ENCODE data around the gene PERM1. TPM values are rescaled to one million over a fixed set of nuclear protein-coding genes. Genes with fewer than 3 reads are reported as not detected.
"Not testable (repeated sequence)": the region's sequence is repeated elsewhere in the genome, so short reads cannot be mapped to it uniquely, and the experiment has no call there.

Gene PERM1
- total and polyA plus RNA-seq, 2 experiments from 2014 or later = 0.77 to 1.0 TPM

DNA sequence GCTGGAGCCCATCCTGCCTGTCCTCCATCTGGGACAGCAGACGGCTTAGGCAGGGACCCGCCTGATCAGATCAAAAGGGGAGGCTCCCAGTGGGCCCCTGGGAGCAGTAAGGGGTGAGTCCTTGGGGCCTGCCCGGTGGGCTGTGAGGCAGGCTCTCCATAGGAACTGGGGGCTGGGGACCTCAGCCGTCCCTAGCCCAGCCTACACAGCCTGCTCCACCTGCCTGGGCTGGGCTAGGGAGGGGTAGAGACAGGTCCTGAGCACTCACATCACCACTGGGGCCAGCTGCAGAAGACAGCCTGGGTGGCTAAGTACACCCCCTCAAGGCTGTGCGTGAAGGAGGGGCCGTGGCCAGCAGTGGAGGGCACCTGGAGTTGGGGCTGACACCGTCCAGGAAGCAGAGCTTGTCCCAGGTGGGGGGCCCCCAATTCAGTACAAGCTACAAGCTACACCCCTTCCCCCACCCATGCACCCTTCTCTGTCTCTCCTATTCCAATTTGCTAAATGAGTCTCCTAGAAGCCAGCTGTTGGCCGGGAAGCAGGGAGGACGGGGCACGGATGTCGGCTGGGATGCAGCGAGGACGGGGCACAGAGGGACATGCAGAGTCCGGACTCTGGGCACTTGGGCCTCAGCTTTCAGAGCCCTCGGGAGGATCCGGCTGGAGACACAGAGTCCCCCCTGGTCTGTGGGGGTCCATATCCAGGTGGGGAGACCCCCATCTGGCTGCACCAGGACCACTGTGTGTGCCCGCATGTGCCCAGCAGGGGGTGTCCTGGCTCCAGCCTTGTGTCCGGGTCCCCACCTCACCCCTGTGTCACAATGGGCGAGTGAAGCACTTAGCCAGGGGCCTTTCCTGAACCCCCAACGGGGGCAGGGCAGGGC is 33.1 kb upstream of the PERM1 start:
- no peak overlapping the region for H3K4me3 ChIP-seq
- peak in 1 of 2 donors; percentile 42 for DNase-seq (ENCODE audit: low read depth in 1 of 2, low spot score in 1 of 2)
- TF ChIP-seq, protein P1, sequence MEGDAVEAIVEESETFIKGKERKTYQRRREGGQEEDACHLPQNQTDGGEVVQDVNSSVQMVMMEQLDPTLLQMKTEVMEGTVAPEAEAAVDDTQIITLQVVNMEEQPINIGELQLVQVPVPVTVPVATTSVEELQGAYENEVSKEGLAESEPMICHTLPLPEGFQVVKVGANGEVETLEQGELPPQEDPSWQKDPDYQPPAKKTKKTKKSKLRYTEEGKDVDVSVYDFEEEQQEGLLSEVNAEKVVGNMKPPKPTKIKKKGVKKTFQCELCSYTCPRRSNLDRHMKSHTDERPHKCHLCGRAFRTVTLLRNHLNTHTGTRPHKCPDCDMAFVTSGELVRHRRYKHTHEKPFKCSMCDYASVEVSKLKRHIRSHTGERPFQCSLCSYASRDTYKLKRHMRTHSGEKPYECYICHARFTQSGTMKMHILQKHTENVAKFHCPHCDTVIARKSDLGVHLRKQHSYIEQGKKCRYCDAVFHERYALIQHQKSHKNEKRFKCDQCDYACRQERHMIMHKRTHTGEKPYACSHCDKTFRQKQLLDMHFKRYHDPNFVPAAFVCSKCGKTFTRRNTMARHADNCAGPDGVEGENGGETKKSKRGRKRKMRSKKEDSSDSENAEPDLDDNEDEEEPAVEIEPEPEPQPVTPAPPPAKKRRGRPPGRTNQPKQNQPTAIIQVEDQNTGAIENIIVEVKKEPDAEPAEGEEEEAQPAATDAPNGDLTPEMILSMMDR (IDR thresholded peaks at IDR 0.05; ENCODE audit: low read depth, low read length) = peak; percentile 30
- no peaks in the 10 kb centered on the region for H3K9me3 ChIP-seq (ENCODE audit: low read depth)
- H3K4me1 ChIP-seq (ENCODE audit: low read depth) = peaks cover 3% of the 10 kb centered on the region
- no peaks in the 10 kb centered on the region for H3K27me3 ChIP-seq
- no peak overlapping the region for H3K27ac ChIP-seq
- no peaks in the 10 kb centered on the region for H3K36me3 ChIP-seq

DNA sequence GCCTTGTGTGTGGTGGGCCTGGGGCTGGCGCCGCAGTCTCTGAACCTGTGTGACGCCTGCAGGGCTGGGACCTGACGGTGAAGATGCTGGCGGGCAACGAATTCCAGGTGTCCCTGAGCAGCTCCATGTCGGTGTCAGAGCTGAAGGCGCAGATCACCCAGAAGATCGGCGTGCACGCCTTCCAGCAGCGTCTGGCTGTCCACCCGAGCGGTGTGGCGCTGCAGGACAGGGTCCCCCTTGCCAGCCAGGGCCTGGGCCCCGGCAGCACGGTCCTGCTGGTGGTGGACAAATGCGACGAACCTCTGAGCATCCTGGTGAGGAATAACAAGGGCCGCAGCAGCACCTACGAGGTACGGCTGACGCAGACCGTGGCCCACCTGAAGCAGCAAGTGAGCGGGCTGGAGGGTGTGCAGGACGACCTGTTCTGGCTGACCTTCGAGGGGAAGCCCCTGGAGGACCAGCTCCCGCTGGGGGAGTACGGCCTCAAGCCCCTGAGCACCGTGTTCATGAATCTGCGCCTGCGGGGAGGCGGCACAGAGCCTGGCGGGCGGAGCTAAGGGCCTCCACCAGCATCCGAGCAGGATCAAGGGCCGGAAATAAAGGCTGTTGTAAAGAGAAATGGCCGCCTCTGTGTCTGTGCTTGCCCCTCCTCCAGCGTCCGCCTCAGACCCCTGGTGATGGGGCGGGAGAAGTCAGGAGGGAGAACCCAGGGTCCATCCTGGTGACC is 32.2 kb upstream of the PERM1 start:
- H3K27ac ChIP-seq = peak overlapping the region; percentile 71
- DNase-seq (ENCODE audit: low read depth in 1 of 2, low spot score in 1 of 2) = peak in 1 of 2 donors; percentile 32

DNA sequence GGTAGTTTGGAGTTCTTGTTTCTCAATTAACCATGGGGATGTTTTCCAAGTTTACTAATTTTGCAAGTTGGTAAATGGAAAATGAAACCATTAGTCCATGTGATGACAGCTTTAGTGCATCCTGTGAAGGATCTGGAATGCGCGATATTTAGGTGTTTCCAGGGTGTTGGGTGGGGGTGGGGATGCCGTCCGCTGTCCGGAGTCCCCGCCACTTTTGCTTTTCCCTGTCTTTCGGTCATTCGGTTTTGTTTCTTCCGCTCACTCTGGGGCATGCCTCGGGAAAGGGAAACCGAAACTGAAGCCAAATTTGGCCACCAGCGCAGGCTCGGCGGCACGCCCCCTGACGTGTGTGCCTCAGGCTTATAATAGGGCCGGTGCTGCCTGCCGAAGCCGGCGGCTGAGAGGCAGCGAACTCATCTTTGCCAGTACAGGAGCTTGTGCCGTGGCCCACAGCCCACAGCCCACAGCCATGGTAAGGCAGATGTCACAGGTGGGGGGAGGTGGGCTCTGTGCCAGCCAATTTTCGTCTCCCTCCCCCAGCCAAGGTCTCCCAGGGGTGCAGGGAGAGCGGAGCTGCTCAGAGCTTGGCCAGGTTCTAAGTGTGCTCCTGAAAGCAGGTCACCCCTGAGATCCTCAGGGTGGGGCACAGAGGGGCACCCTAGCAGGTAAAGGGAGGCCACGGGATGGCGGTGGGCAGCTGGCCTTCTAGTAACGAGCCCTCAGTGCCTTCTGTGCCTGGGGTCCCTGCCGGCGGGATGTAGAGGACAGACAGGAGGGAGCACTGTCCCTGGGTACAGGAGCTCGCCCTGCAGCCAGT is 31.4 kb upstream of the PERM1 start, which contains the start of gene ISG15:
Gene ISG15 (plus strand): TSS at position 393 of the 817 bp plus-strand sequence. CDS start 77 bp downstream, at position 470.
- Histone ChIP-seq H3K36me3 (no peaks in the 10 kb centered on the region), H3K9me3 (ENCODE audit: low read depth) (no peaks in the 10 kb centered on the region), H3K4me3 (peak within 1 kb of the TSS; percentile 17), H3K4me1 (ENCODE audit: low read depth) (peaks cover 3% of the 10 kb centered on the region), H3K27ac (peak within 1 kb of the TSS; percentile 71), H3K27me3 (no peaks in the 10 kb centered on the region)
- TF ChIP-seq, protein P1 (IDR thresholded peaks at IDR 0.05; ENCODE audit: low read depth, low read length) = no peak
- peak; percentile 88 to 90 for DNase-seq (ENCODE audit: low read depth in 1 of 2, low spot score in 1 of 2)

More for the DNA sequence above, 32.2 kb upstream of the PERM1 start:
- H3K4me1 ChIP-seq (ENCODE audit: low read depth) = peaks cover 3% of the 10 kb centered on the region
- H3K4me3 ChIP-seq = no peak overlapping the region
- TF ChIP-seq, protein P1 (IDR thresholded peaks at IDR 0.05; ENCODE audit: low read depth, low read length) = no peak
- H3K9me3 ChIP-seq (ENCODE audit: low read depth) = no peaks in the 10 kb centered on the region
- H3K27me3 ChIP-seq = no peaks in the 10 kb centered on the region
- no peaks in the 10 kb centered on the region for H3K36me3 ChIP-seq

DNA sequence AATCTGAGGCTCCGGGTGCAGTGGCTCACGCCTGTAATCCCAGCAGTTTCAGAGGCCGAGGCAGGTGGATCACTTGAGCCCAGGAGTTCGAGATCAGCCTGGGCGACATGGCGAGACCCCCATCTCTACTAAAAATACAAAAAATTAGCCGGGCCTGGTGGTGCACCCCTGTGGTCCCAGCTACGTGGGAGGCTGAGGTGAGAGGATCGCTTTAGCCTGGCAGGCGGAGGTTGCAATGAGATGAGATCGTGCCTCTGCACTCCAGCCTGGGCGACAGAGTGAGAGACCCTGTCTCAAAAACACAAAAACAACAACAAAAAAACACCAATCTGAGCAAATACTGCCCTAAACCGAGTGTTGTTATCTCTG is 30.8 kb upstream of the PERM1 start:
- not testable (repeated sequence) for H3K4me1 ChIP-seq (ENCODE audit: low read depth); H3K36me3 ChIP-seq; H3K9me3 ChIP-seq (ENCODE audit: low read depth); H3K27me3 ChIP-seq; DNase-seq (ENCODE audit: low read depth in 1 of 2, low spot score in 1 of 2)
- H3K4me3 ChIP-seq = peak overlapping the region; percentile 17
- H3K27ac ChIP-seq = peak overlapping the region; percentile 71

DNA sequence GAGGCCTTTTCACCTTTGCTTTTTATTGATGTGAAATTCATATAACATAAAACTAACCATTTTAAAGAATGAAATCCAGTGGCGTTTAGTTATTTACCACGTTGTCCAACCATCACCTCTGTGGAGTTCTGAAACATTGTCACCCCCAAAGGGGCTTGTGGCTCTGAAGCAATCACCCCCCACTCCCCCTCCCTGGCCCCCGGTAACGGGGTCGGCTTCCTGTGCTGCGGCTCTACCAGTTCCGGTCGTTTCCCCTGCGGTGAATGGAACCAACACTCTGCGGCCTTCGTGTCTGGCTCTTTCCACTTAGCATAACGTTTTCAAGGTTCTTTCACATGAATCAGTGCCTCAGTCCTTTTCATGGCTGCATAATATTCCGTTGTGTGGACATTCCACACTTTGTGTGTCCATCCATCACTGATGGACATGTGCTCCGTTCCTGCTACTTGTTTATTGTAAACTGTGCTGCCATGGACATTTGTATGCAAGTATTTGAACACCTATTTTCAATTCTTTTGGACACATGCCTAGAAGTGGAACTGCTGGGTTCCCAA is 29.6 kb upstream of the PERM1 start:
- H3K4me1 ChIP-seq (ENCODE audit: low read depth) = peaks cover 3% of the 10 kb centered on the region
- no peaks in the 10 kb centered on the region for H3K36me3 ChIP-seq
- H3K27ac ChIP-seq = no peak overlapping the region
- TF ChIP-seq, protein P1 (IDR thresholded peaks at IDR 0.05; ENCODE audit: low read depth, low read length) = no peak
- no peaks in the 10 kb centered on the region for H3K9me3 ChIP-seq (ENCODE audit: low read depth)
- no peaks in the 10 kb centered on the region for H3K27me3 ChIP-seq
- no peak for DNase-seq (ENCODE audit: low read depth in 1 of 2, low spot score in 1 of 2)
- H3K4me3 ChIP-seq = no peak overlapping the region

DNA sequence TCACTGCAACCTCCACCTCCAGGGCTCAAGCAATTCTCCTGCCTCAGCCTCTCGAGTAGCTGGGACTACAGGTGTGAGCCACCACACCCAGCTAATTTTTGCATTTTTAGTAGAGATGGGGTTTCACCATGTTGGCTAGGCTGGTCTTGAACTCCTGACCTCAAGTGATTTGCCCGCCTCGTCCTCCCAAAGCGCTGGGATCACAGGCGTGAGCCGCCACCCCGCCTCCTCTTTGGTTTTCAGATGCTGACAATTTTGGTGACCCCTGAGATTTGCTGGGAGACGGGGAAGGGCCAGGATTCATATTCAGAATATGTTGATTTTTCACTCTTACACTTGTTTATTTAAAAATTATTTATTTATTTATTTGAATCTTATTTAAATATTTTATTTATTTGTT is 28.2 kb upstream of the PERM1 start:
- H3K36me3 ChIP-seq; DNase-seq (ENCODE audit: low read depth in 1 of 2, low spot score in 1 of 2); H3K27ac ChIP-seq; H3K9me3 ChIP-seq (ENCODE audit: low read depth); H3K27me3 ChIP-seq; H3K4me3 ChIP-seq: not testable (repeated sequence)
- H3K4me1 ChIP-seq (ENCODE audit: low read depth) = peaks cover 14% of the 10 kb centered on the region
